AG20443 (cell line): ENCODE results near the gene C2orf92.

Experiments
- DNase-seq: peaks from one replicate; pipeline ENCODE4 v3.0.0; 2012; ENCODE audit warnings: low spot score, mixed read lengths

The C2orf92 gene

DNA sequence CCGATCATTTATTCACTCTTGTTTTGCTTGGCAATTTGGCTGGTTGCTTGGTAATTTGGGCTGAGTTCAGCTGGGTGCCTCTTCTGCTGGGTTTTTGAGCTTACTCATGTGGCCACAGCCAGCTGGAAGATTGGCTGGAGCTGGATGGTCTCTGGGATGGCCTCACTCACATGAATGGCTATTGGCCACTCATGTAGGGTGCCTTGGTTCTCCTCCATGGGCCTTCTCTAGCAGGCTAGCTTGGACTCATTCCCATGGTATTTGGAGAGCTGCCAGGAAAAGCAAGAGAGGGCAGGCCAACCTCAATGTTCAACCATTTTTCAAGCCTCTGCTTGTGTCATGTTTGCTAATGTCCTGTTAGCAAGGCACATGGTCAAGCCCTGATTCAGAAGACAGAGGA, 60.7 kb downstream of the C2orf92 start:
- no peak for DNase-seq

DNA sequence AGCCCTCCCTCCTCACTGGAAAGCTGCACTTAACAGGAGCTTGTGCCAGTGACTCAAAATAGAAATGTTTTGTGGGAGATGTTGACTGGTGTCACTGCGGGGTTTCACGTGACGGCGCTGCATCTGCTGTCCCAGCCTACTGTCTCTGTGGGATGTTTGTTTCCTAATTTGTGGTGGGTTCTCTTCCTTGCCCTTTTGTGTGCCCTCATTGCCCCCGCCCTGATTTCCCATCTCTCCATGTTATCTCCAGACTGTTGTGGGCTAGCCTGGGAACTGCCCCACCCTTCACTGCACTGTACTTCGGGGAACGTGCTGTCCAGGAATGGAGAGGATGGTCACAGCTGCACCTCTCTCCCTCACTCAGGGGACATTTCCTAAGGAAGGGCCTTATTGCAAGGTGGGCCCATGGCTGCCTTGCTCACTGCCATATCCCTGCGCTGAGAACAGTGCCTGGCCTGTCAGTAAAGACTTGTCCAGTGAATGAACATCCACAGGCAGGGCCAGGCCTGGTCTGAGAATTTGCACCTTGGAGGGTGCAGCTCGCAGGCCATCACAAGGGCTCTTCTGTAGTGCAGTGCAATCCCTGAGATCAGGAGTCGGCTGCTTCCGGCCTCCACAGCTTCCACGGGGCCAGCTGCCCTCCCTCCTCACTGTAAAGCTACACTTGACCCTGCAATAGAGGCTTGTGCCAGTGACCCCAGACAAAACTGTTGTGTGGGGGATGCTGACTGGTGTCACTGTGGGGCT, 61.9 kb downstream of the C2orf92 start:
- DNase-seq: no peak

DNA sequence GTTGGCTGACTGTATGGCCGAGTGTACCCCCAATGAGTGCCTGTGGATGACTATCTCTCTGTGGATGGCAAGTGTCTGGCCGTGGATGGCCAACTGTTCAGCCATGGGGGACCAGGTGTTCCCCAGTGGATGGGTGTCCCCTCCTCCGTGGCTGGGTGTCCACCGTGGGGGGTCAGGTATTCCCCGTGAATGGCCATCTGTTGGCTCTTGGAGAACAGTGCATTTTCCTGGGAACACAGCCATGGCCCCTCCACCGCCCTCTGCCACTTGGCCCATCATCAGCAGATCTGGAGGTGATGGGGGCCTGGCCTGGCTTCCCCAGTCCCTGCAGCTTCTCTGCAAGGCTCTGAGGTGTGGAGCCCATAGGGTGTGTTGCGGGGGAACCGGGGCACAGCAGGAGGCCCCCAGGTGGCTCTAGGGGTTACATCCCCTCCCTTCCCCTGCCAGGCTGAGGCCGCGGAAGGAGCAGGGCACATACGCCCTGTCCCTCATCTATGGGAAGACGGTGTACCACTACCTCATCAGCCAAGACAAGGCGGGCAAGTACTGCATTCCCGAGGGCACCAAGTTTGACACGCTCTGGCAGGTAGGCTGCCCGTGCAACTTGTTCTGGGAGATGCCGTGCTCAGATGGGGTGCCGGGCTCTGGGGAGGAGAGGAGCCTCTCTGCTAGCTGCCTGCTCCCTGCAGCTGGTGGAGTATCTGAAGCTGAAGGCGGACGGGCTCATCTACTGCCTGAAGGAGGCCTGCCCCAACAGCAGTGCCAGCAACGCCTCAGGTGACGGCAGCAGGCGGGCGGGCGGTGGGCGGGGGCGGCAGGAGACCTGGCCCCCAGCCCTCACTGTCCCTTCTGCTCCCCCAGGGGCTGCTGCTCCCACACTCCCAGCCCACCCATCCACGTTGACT, 63.2 kb downstream of the C2orf92 start:
- no peak for DNase-seq

DNA sequence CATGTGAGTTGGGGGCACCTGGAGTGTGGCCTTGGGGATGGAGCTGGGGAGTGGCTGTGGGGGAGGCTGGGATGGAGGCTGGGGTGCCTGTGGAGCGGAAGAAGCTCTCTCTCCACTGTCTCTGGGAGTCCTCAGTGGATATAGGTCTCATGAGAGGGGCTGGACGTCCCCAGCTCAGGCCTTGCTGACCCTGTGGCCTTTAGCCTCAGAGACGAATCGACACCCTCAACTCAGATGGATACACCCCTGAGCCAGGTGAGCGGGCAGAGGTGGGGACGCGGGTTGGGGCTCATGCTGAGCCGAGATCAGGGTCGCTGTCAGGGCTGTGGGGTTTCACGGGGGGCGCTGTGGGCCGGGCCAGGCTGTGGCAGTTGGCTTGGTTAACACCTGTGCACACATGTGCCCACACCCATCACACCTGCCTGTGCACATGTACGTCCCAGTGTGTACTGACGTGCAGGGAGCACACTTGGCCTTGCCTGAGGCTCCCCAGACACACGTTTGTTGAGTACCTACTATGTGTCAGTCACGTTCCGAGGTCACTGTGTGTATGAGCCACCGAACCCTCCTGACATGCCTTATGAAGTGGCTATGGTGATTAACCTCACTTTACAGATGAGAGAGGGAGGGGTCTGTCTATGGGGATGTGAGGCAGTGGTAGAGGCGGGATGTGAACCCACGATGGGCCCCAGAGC, 64.0 kb downstream of the C2orf92 start:
- DNase-seq: no peak

DNA sequence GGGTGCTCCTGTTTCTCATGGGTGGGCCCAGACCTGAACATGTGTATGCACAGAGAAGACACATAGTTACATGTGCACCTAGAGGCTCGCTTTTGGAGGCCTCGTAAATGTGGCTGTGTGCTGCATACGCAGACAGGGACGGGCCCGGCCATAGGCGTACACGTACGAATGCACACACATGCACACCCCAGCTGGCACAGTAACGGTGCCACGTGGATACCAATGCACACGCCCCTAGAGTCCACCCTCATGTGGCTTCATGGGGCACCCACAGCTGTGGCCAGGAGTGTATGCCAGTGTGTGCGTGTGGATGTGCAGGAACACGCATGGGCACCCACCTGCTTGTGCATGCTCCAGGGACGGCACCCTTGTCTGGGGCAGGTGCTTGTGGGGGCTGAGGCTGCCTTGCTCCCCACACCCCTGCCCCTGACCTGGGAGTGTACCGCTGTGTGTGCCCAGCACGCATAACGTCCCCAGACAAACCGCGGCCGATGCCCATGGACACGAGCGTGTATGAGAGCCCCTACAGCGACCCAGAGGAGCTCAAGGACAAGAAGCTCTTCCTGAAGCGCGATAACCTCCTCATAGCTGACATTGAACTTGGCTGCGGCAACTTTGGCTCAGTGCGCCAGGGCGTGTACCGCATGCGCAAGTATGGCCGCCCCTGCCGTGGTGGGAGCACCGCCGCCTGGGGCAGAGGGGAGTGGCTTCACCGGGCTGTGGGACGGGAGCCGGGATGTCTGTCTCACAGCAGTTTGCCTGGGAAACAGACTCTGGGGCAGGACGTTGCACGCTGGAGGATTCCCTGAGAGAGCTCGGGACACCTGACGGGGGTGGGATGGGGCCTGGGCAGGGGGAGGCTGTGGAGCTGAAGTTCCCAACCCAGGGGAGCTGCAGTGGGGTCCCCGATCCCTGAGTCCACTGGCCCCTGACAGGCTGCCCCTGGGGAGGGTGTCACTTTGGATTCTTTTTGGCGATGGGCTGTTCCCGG, 64.8 kb downstream of the C2orf92 start:
- no peak for DNase-seq

DNA sequence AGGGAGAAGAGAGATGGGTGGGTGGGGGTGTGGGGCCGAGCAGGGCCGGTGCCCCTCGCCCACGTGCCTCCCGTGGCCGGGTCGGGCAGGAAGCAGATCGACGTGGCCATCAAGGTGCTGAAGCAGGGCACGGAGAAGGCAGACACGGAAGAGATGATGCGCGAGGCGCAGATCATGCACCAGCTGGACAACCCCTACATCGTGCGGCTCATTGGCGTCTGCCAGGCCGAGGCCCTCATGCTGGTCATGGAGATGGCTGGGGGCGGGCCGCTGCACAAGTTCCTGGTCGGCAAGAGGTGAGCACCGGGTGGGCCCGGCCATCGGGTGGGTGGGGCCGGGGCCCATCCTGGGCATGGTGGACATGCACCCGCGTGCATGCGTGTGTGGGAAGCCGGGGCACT, 65.6 kb downstream of the C2orf92 start:
- no peak for DNase-seq

DNA sequence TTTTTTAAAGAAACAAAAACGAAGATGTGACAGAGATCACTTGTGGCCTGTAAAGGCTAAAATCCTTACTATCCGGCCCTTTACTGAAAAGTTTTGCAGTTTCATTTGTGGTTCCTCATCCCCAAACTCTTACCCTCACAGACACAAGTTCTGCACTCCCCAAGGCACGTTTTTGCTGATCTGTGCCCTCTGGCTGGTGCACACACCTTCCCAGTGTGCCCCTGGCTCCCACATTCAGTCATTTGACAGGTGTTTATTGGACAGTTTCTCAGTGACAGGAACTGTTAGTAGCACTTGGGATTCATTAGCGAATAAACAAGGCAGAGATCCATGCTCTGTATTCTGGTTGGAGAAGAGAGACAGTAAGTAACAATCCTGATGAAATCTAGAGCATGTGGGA, 66.7 kb downstream of the C2orf92 start:
- DNase-seq: no peak

DNA sequence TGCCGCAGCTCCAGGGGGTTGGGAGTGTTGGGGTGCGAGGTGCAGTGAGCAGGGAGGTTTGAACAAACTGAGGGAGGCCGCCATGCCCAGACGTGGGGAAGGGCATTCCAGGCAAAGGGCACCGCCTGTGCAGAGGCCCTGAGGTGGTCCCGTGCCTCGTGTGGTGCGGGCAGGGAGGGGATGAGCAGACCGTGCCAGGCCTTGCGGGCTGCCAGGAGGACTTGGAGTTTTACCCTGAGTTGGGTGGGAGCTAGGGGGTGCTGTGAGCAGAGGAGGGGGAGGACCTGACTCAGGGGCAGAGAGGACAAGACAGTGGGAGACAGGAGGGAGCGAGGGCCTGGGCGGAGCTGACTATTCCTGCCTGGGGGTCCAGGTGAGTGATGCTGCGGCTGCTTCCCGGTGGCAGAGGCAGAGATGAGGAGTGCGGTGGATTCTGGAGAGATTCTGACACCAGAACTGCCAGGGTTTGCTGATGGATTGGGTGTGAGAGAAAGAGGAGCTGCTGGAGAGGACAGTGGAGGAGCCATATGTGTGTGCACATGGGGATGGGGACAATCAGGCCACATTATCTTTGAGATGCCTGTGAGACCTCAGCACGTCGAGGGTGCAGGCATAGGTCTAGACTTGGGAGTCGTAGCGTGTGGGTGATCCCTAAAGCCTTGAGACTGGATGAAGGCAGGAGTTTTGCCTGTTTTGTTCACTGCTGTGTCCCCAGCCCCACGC, 67.3 kb downstream of the C2orf92 start:
- DNase-seq: no peak

DNA sequence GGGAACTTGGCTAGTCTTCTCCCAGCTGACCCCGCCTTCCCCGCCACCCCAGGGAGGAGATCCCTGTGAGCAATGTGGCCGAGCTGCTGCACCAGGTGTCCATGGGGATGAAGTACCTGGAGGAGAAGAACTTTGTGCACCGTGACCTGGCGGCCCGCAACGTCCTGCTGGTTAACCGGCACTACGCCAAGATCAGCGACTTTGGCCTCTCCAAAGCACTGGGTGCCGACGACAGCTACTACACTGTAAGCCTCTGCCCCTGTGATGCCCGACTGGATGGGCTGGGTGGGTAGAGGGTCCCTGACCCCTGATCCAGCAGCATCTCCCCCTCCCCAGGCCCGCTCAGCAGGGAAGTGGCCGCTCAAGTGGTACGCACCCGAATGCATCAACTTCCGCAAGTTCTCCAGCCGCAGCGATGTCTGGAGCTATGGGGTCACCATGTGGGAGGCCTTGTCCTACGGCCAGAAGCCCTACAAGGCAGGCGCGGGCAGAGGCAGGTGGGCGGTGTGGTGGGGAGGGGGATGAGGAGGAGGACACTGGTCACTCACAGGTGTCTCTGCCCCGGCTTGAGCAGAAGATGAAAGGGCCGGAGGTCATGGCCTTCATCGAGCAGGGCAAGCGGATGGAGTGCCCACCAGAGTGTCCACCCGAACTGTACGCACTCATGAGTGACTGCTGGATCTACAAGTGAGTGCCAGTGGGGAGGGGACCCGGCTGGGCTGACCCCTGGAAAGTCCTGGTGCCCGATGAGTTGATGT, 68.1 kb downstream of the C2orf92 start:
- no peak for DNase-seq

DNA sequence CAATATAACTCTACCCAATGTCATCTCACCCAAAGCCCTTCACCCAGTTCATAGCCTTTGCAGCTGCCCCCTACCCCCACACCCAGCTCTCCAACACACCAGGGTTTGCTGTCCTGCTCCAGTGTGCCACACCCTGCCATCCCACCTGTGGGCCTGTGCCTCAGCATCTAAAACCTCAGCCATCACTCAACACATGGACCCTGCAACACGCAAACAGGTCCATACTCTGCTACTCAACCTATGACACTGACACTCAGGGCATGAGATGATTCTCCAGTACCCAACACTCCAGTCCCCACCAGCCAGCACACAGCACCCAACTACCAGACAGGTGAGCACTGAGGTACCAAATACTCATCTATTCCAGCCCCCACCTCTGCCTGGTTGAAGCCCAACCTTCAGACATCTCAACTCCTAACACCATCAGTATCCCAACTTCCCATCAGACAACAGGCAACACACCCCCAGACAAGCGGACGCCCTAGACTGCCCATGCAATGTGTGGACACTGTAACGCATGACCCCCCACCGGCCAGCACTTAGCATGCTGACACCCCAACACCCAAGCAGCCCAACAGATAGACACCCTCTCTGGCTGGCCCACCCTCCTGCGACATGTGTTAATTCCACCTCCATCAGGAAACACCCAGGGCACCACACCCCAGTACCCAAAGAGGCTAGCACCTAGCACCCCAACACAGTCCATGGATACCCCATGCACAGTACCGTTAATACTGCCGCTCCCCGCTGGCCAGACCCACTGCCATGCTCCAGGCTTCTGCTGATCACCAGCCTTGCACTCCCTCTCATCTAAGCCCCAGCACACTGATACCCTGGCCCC, 68.9 kb downstream of the C2orf92 start:
- DNase-seq: no peak

DNA sequence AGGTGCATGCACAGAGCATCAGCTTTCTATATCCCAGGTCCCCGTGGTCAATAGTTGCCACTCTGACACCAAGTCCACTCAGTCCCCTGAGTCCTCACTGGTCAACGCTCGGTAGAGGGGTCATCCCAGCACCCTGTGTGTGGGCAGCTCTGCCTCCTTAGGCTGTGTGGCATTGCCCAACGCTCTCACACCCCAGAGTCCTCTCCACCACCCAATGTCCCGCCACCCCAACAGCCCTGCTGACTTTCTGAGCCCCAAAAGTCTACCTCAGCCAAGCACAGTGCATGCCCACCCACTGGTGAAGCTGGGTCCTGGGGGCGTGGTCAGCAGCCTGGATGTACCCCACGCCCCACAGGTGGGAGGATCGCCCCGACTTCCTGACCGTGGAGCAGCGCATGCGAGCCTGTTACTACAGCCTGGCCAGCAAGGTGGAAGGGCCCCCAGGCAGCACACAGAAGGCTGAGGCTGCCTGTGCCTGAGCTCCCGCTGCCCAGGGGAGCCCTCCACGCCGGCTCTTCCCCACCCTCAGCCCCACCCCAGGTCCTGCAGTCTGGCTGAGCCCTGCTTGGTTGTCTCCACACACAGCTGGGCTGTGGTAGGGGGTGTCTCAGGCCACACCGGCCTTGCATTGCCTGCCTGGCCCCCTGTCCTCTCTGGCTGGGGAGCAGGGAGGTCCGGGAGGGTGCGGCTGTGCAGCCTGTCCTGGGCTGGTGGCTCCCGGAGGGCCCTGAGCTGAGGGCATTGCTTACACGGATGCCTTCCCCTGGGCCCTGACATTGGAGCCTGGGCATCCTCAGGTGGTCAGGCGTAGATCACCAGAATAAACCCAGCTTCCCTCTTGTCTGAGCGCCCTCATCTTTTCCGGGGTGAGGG, 69.7 kb downstream of the C2orf92 start:
- DNase-seq: no peak

DNA sequence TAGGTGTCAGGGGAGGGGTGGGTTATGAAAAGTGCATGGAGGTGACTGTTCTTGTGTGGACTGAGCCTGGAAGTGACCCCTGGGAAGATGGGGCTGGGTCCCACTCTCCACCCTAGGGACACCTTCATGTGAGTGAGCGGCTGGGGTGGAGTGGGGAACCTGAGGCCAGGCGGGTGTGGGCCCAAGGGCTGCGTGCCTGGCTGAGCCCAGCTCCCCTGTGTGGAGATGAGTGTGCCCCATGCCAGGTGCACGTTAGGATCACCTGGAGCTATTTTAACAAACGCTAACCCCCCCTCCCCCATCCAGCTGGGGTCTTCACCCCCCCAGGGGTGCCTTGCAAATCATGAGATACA, 70.4 kb downstream of the C2orf92 start:
- no peak for DNase-seq

DNA sequence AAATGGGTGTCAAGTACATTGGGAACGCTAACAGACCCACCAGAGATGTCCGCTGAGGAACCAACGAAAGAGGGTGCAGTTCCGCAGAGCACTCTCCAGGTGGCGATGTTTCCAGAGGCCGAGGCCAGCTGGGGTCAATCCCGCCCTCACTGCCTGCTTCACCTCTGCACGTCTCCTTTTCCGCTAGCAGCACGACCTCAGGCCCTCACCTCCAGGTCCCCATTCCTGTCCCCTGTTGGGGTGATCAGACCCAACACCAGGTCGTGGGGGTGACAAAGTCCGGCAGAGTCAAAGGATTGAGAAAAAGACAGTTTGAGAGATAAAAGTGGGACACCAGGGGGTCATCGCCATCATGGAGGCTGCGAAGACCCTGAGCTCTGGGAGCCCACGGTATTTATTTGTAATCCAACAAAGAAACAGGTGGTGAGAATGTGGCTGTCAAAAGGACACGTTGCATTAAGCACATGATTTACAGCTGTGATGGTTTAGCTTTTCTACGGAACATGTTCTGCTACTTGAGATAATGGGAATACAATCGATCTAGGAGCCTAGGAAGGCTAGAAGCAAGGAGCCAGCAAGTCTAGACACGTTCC, 71.2 kb downstream of the C2orf92 start:
- DNase-seq: peak; percentile 78

DNA sequence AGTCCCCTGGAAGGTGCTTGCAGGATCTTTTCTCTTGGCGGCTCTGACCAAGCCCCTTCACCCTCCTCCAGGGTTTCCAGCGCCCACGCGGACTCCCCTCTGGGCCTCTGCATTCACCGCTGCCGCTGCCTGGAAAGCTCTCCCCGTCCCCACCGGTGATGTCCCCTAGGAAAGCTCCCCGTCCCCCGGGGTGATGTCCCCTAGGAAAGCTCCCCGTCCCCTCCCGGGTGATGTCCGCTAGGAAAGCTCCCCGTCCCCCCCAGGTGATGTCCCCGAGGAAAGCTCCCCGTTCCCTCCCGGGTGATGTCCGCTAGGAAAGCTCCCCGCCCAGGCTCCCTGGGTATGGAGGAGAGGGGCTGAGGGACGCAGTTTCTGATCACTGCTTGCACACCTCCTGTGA, 71.7 kb downstream of the C2orf92 start:
- DNase-seq: no peak

DNA sequence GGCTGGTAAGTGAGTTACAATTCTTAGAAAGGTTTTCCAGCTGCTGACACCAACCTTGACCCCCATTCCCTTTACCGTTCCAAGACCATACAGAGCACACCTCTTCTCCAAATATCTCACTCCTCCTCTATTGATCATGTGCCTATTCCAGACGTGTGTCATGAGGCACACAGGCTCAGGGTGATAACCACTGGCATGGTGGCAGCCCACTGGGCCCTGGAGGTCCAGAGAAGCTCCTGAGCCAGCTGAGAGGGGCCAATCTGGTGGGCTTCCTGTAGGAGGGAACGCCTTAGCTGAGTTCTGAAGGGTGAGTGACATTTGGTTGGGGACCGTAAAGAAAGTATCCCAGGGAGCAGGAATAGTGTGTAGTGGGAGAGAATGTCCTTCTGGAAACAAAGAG, 72.2 kb downstream of the C2orf92 start:
- DNase-seq: no peak

DNA sequence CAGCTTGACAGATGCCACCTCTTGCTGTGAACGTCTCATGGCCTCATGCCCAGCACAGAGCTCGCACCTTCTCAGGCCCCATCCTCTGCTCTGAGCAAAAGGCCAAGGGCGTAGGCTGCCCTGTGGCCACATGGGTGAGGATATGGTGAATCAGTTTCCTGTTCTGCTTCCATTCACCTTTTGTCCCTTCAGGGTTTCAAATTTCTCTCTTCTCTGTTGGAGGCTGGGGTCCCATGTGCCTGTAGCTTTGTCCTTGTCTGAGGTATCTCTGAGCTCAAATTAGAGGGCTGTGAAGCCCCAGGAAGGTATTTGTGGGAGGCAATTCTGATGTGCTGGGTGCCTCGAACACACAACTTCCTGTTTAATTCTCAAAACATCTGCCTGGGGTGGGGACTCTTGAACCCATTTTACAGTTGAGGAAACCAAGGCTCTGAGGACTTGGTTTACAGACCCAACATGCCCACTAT, 72.9 kb downstream of the C2orf92 start:
- DNase-seq: no peak

DNA sequence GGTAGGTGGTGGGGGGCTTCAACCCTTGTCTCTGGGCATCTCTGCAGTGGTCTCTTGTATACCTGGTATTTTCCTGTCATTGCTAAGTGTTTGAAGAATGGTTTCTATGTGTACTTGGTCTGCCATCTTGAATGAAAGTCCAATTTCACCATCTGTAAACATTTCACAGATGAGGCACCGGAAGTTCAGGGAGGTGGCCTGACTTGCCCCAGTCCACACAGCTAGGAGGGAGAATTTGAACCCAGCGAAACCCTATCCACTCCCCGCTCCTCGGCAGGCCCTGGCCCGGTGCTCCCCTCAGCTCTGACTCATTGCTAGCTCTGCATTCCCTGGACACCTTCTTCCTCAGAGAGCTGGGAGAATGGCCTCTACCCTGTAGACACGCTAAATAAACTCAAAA, 74.4 kb downstream of the C2orf92 start:
- DNase-seq: no peak
